T-cell (primary cell): ENCODE measurements around the gene RNU1-4. TPM values are rescaled to one million over a fixed set of nuclear protein-coding genes. Genes with fewer than 3 reads are reported as not detected.
A peak's percentile ranks its signal among the peaks of the same experiment; 100 is the strongest.
"Not testable (repeated sequence)": the region's sequence is repeated elsewhere in the genome, so short reads cannot be mapped to it uniquely, and the experiment has no call there.

Experiments used
- ATAC-seq, 4 experiments: fragments of 200-7000 bp in 3 of 4; fragments of 150-1000 bp in 1 of 4; cut with Tn5 transposase; replicated peaks in 1 of 4; 1 replicate in 3 of 4; 2 replicates in 1 of 4; pipeline ENCODE4 v1.10.0; 2021; ENCODE audit warnings: moderate library complexity in 3 of 4, mild to moderate bottlenecking in 2 of 4, moderate number of reproducible peaks in 1 of 4
- CTCF ChIA-PET, 2 donors: fragments of 300-600 bp; sonication (Branson Sonifier 250); formaldehyde crosslinking; loops; one replicate each; lab custom pipeline; 2022; ENCODE audit warnings: antibody characterized with exemption in 2 of 2; lab: Charles Lee
- POLR2A ChIA-PET, 2 donors: fragments of 300-600 bp; sonication (Branson Sonifier 250); formaldehyde crosslinking; loops; one replicate each; lab custom pipeline; 2022; ENCODE audit warnings: antibody characterized with exemption in 2 of 2; lab: Charles Lee
- DNase-seq, 35 experiments: peaks; one replicate each; pipeline versions ENCODE4 v3.0.0 to v3.0.0-alpha.2; 2013 to 2023
- H3K27ac ChIP-seq: one replicate; pipeline ENCODE4 v1.5.1; 2013; ENCODE audit warnings: low read length
- H3K27me3 ChIP-seq, 2 experiments: replicated peaks in 1 of 2; 1 replicate in 1 of 2; 2 replicates in 1 of 2; pipeline versions ENCODE4 v1.6.1 to v1.7.0; 2013; ENCODE audit warnings: low read length in 1 of 2, mixed read lengths in 1 of 2; ENCODE audit not compliant: control insufficient read depth in 2 of 2, insufficient read depth in 2 of 2; ENCODE audit errors: extremely low read depth in 1 of 2
- H3K36me3 ChIP-seq, 2 donors: 1 replicate in 1 of 2; 2 replicates in 1 of 2; pipeline versions ENCODE4 v1.6.1 to v1.7.0; 2013; ENCODE audit warnings: low read length in 1 of 2; ENCODE audit not compliant: control insufficient read depth in 2 of 2, insufficient read depth in 1 of 2; ENCODE audit errors: extremely low read depth in 1 of 2
- H3K4me1 ChIP-seq, 2 experiments: 1 replicate in 1 of 2; 2 replicates in 1 of 2; pipeline versions ENCODE4 v1.6.1 to v1.7.0; 2013; ENCODE audit warnings: low read length in 2 of 2, mixed read lengths in 1 of 2; ENCODE audit not compliant: insufficient read depth in 2 of 2, control insufficient read depth in 1 of 2; ENCODE audit errors: extremely low read depth in 1 of 2
- H3K4me3 ChIP-seq, 2 donors: 1 replicate in 1 of 2; 2 replicates in 1 of 2; pipeline versions ENCODE4 v1.5.1 to v1.7.0; 2013; ENCODE audit warnings: mild to moderate bottlenecking in 2 of 2, low read length in 1 of 2, moderate library complexity in 1 of 2; ENCODE audit not compliant: control insufficient read depth in 1 of 2; ENCODE audit errors: extremely low read depth in 1 of 2
- H3K9me3 ChIP-seq: 2 replicates; pipeline ENCODE4 v1.7.0; 2013
- H3K27ac Mint-ChIP-seq, 2 donors: one replicate each; pipeline ENCODE4 v1.8.0; 2020 to 2021; ENCODE audit warnings: mild to moderate bottlenecking in 2 of 2, mixed read lengths in 2 of 2
- H3K27me3 Mint-ChIP-seq, 2 donors: one replicate each; pipeline ENCODE4 v1.8.0; 2021 to 2022; ENCODE audit warnings: mixed read lengths in 2 of 2
- H3K36me3 Mint-ChIP-seq: one replicate; pipeline ENCODE4 v1.8.0; 2021; ENCODE audit warnings: mixed read lengths
- H3K4me1 Mint-ChIP-seq, 3 donors: one replicate each; pipeline ENCODE4 v1.8.0; 2020 to 2022; ENCODE audit warnings: mixed read lengths in 3 of 3, mild to moderate bottlenecking in 1 of 3
- H3K4me3 Mint-ChIP-seq, 3 donors: one replicate each; pipeline ENCODE4 v1.8.0; 2020 to 2022; ENCODE audit warnings: mild to moderate bottlenecking in 3 of 3, mixed read lengths in 3 of 3, moderate library complexity in 3 of 3
- H3K9me3 Mint-ChIP-seq, 3 donors: one replicate each; pipeline ENCODE4 v1.8.0; 2020 to 2022; ENCODE audit warnings: mixed read lengths in 3 of 3
- WGBS: methylation state at CpG from one replicate; pipeline ENCODE4 v1.1.5; 2013; ENCODE audit warnings: missing lambda C conversion rate; ENCODE audit not compliant: insufficient coverage; 5-methylcytosine and 5-hydroxymethylcytosine counted together
- total RNA-seq, 35 experiments: library from RNA in 6 of 35; stranded (reverse) in 6 of 35; fragments of 120-200 nt in 1 of 35; gene quantifications; one replicate each; pipeline versions ENCODE4 v1.2.1 to v1.2.4 and lab custom pipeline; 2013 to 2026

RNU1-4 gene
- total RNA-seq, 5 donors from 2014 or later (not counting 1 experiment from before 2014, with no cell fraction given) = 2,148 to 4,743 (median 3,650) TPM

DNA sequence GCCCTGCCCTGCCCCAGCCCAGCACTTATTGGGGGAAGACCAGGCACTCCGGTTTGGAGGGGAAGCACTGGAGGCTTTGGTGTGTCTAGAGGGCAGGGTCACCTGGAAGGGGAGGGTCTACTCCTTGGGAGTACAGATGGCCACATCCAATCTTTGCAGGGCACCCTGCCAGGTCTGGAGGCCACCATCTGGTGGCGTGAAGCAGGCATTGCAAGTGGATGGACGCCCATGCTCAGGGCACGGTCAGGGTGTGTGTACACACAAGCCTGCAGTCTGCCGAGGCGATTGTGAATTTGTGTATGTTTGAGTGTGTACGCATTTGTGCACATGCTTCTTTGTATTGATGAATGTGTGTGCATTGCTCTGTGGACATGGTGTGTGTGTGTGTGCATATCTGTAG, 37.2 kb upstream of the RNU1-4 start:
- H3K36me3 Mint-ChIP-seq, CTCF ChIA-PET, H3K27me3 Mint-ChIP-seq, H3K4me1 Mint-ChIP-seq, POLR2A ChIA-PET, H3K4me1 ChIP-seq, H3K36me3 ChIP-seq, H3K9me3 Mint-ChIP-seq, H3K27ac Mint-ChIP-seq, H3K9me3 ChIP-seq, H3K27ac ChIP-seq, DNase-seq, H3K4me3 Mint-ChIP-seq, ATAC-seq, H3K4me3 ChIP-seq: not testable (repeated sequence)
- peaks cover 0 to 14% of the 10 kb centered on the region in 2 experiments for H3K27me3 ChIP-seq
- WGBS = no CpG with 5 or more reads among the region's 7 CpGs

DNA sequence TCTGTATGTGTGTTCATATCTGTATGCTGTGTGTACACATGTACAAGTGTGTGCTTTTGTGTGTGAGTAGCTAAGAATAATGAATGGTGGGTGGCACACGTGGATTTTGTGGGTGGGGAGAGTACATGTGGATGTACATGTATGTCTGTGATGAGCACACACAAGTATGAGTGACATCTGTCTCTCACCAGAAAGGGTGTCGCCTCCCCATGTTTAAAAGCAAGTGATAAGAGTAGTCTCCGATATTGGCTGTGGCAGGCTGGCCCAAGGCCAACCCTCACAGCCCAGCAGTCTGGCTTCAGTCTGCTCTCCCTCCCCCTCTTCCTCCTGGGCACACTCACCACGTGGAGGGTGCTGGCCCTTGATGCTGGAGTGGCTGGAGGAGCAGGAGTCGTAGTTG, 36.7 kb upstream of the RNU1-4 start:
- H3K9me3 Mint-ChIP-seq, H3K36me3 Mint-ChIP-seq, H3K4me3 ChIP-seq, H3K27ac ChIP-seq, H3K4me3 Mint-ChIP-seq, DNase-seq, H3K27me3 Mint-ChIP-seq, H3K36me3 ChIP-seq, H3K27ac Mint-ChIP-seq, H3K9me3 ChIP-seq, ATAC-seq, H3K4me1 ChIP-seq, POLR2A ChIA-PET, CTCF ChIA-PET, H3K4me1 Mint-ChIP-seq: not testable (repeated sequence)
- peaks cover 0 to 14% of the 10 kb centered on the region in 2 experiments for H3K27me3 ChIP-seq
- WGBS = no CpG with 5 or more reads among the region's 5 CpGs

DNA sequence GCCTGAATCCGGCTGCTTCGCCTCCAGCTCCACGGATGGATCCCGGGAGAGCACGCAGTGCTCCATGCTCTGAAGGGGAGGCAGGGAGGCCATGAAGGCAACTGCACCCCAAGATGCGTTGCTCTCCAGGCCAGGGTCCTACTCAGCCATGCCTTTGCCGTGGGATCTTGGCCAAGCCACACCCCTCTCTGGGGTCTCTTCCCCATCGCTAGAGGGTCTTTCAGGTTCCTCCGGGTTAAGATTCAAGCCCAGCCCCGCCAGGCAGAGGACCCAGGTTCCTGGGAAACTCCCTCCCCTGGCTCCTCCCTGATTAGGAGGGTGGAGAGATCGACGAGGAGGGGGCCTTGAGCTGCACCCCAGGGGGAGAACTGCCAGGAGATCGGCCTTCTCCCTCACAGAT, 36.2 kb upstream of the RNU1-4 start:
- H3K27ac ChIP-seq, H3K4me3 Mint-ChIP-seq, H3K4me3 ChIP-seq, DNase-seq, POLR2A ChIA-PET, H3K27ac Mint-ChIP-seq, H3K36me3 ChIP-seq, H3K27me3 Mint-ChIP-seq, H3K4me1 Mint-ChIP-seq, H3K9me3 Mint-ChIP-seq, ATAC-seq, CTCF ChIA-PET, H3K9me3 ChIP-seq, H3K36me3 Mint-ChIP-seq, H3K4me1 ChIP-seq: not testable (repeated sequence)
- H3K27me3 ChIP-seq = peaks cover 0 to 14% of the 10 kb centered on the region in 2 experiments
- no CpG with 5 or more reads among the region's 13 CpGs for WGBS

DNA sequence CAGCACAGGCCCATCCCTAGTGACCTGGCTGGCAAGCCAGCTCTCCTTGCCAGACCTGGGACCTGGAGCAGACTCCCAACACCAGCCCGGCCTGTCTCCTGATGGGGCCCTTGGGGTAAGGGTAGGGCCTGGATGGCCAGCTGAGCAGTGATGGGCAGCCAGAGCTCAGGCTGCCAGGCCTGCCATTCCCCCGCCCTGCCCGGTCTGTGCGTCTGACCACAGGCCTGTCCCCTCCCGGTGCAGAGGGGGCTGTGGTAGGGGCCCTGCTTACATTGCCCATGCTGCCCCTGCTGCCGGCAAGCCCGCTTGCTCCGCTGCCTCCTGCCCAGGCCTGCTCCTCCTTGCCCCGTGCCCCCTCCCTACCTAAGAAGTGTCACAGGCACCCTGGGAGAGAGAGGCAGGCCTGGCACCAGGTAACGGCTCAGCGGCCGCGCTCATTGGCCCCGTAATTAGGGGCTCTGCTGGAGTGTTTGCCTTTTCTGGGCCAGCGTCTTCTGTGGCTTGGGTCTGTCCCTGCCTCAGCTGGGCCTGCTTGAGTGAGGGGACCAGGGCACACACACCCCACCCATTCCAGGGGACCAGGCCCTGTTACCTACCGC, 35.7 kb upstream of the RNU1-4 start:
- H3K36me3 ChIP-seq, H3K36me3 Mint-ChIP-seq, H3K27ac ChIP-seq, H3K9me3 Mint-ChIP-seq, ATAC-seq, DNase-seq, H3K9me3 ChIP-seq, H3K4me1 Mint-ChIP-seq, H3K27me3 Mint-ChIP-seq, H3K4me3 Mint-ChIP-seq, H3K27ac Mint-ChIP-seq, H3K4me1 ChIP-seq, CTCF ChIA-PET, H3K4me3 ChIP-seq: not testable (repeated sequence)
- WGBS = no CpG with 5 or more reads among the region's 16 CpGs
- POLR2A ChIA-PET = interaction anchor here in 1 of 2 donors (0.6 kb wide), 1 partner anchor 74 kb away, joined by 3 read pairs; no protein-coding TSS in a partner anchor
- H3K27me3 ChIP-seq = peaks cover 0 to 14% of the 10 kb centered on the region in 2 experiments

DNA sequence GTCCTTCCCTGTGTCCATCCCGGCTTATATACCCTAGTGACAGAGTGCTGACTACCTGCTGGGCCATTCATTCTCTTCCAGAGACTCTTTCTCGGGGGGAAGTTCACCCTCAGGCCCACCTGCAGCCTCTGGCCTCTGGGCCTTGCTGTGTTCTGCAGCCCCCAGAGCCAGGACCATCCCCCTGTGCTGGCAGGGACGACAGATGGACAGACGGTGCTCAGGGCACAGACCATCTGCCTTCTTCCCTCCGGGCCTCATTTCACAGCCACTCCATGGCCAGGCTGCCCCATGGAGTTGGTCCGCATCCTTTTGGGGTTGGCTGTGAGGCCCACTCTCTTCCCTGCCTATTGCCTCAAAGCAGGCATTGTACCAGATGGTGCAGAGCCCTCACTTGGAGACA, 34.0 kb upstream of the RNU1-4 start:
- DNase-seq, H3K4me1 Mint-ChIP-seq, H3K4me1 ChIP-seq, POLR2A ChIA-PET, H3K9me3 ChIP-seq, H3K27ac Mint-ChIP-seq, H3K4me3 ChIP-seq, H3K27me3 Mint-ChIP-seq, CTCF ChIA-PET, H3K27ac ChIP-seq, H3K9me3 Mint-ChIP-seq, ATAC-seq, H3K36me3 Mint-ChIP-seq, H3K36me3 ChIP-seq, H3K4me3 Mint-ChIP-seq: not testable (repeated sequence)
- peaks cover 0 to 15% of the 10 kb centered on the region in 2 experiments for H3K27me3 ChIP-seq
- WGBS = 81% methylated on average over 4 of the region's 6 CpGs

DNA sequence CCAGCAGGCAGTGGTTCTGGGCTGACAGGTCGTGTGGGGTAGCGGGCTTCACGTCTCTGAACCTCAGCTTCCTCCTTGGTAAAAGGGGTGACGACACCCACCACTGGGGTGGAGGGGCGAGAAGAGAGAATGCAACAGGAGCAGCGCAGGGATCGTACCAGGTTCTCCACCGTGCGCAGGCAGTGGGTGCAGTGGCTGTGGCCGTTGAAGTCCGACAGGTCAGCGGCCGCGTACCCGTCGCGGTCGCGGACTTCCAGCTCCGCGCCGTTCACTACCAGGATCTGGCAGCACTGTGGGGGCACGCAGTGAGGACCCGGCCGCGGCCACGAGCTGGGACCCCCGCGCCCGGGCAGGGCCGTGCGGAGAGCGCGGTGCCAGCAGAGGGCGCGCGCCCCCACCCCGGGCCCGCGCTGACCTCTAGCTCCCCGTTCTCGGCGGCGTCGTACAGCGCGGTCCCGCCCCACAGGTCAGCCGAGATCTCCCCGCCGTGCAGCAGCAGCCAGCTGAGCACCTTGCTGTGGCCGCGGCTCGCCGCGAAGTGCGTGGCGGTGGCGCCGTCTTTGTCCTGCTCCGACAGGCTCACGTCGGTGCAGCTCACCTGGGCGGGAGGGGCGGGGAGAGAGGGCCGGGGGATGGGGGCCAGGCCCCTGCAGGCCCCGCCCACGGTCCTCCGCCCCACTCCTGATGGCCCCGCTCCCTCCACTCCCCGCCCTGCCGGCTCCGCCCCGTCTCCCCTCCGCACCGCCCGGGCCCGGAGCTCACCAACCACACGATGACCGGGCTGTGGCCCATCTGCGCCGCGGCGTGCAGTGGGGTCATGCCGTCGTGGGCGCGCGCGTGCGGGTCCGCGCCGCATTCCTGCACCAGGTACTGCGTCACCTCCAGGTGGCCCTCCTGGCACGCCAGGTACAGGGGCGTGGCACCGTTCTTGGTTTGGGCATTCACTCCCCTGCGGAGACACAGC, 32.9 kb upstream of the RNU1-4 start:
- POLR2A ChIA-PET = not testable (repeated sequence)

More for the DNA sequence above, 32.9 kb upstream of the RNU1-4 start:
- not testable (repeated sequence) for H3K4me1 ChIP-seq, H3K27ac Mint-ChIP-seq, H3K9me3 Mint-ChIP-seq, H3K27ac ChIP-seq, H3K4me3 ChIP-seq, H3K36me3 ChIP-seq, DNase-seq, H3K27me3 Mint-ChIP-seq, H3K9me3 ChIP-seq, H3K4me1 Mint-ChIP-seq, H3K36me3 Mint-ChIP-seq
- peak overlapping the region in 1 of 3 donors; percentile 31 for H3K4me3 Mint-ChIP-seq
- ATAC-seq = peak in 3 of 4 experiments; percentile 34 to 72 (median 52)
- no CpG with 5 or more reads among the region's 99 CpGs for WGBS
- CTCF ChIA-PET = interaction anchor here (0.6 to 0.9 kb wide), 3 partner anchors 20 to 352 kb away, joined by 3 to 5 read pairs (median 5); no protein-coding TSS in a partner anchor
- H3K27me3 ChIP-seq = peaks cover 0 to 15% of the 10 kb centered on the region in 2 experiments
